HS-5 (cell line): Measurements from ENCODE around the gene CKMT2.
"Not testable (repeated sequence)": the region's sequence is repeated elsewhere in the genome, so short reads cannot be mapped to it uniquely, and the experiment has no call there.

Source experiments
- DNase-seq: peaks from one replicate; pipeline ENCODE4 v3.0.0-alpha.2; 2012; ENCODE audit warnings: low read depth

Gene CKMT2

DNA sequence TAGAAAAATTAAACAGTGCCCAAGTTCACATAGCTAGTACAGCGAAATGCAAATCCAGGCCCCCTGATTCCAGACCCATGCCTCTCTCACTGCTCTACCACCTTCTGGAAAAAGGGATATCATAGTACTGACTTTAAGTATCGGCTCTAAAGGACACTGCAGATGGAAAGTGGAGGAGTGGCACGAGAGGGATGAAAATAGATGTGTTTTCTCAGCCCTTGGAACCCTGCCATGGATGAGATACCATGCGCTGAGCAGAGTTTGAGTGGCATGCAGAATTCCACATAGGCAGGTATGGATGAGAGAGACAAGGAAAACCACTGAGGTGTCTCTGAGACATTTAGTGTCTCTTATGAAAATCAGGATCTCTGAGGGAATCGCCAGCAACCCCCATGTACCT is 18.8 kb downstream of the CKMT2 start:
- DNase-seq = no peak

DNA sequence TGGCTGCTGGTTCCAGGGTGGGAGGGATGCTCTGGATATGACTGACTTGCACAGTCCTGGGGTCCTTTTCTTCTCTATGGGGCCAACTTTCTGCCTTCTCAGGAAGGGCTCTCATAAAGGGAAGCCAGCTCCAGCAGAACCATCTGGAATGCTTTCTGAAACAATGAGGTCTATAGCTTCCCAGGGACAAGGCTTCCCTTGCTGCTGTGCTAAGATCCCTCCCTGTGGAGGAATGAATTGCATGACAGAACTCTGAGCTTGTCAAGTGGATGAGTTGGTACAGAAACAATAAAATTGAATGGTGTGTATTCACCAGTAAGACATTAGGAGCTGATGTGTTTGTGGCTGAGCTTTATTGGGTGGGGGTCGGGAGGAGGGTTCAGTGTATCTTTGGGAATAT is 19.8 kb downstream of the CKMT2 start:
- DNase-seq = no peak

DNA sequence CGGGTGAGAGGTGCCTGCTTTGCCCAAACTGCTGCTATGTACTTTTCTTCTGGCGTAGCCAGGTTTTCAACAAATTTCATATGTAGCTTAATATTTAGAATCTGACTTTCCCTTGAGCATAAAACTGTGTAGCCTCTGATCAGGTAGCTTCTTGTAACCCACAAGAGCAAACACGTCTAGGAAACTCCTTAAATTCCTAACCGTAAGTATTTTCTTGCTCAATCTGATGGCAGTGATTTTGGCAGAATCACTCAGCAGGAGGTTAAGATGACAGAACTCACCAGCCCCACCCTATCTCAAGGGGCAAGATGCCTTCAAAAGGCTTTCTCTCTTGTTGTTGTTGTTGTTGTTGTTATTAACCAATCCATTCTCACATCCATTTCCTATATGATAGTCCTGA is 20.8 kb downstream of the CKMT2 start:
- no peak for DNase-seq

DNA sequence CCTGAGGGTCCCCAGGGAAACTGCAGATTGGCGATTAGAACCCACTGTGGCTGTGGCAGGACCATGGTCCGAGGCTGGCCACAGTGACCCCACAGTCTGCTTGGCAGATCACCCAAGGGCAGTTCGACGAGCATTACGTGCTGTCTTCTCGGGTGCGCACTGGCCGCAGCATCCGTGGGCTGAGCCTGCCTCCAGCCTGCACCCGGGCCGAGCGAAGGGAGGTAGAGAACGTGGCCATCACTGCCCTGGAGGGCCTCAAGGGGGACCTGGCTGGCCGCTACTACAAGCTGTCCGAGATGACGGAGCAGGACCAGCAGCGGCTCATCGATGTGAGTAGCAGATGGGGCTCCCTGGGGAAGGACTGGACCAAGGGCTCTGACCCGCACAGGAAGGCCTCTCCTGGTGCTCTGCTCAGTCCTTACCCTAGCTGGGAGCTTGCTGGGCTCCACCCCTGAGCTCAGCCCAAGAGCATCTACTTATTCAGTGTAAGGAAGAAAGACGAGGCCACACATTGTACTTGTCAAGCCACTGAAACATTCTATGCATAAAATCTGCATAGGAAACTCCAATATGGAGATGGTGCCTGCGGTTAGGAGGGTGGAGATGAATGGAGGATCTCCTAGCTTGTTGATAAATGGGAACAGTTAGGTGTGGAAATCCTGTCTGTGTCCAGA is 21.9 kb downstream of the CKMT2 start:
- DNase-seq = no peak

DNA sequence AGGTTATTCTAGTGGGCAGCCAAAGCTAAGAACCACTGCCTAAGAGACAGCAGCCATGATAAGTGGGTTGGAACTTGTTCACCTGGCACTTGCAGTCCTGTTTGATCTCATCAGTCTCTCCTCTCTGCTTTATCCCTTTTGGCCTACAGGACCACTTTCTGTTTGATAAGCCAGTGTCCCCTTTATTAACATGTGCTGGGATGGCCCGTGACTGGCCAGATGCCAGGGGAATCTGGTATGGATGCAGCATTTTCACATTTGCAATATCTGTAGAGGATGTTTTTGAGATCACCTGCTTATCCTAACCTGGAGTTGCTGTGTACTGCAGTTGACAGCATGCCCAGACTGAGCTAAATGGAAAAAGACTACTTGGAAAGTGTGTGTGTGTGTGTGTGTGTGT is 23.6 kb downstream of the CKMT2 start:
- no peak for DNase-seq

DNA sequence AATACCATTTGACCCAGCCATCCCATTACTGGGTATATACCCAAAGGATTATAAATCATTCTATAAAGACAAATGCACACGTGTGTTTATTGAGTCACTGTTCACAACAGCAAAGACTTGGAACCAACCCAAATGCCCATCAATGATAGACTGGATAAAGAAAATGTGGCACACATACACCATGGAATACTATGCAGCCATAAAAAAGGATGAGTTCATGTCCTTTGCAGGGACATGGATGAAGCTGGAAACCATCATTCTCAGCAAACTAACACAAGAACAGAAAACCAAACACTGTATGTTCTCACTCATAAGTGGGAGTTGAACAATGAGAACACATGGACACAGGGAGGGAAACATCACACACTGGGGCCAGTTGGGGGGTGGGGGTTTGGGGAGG is 29.7 kb downstream of the CKMT2 start:
- DNase-seq = not testable (repeated sequence)

DNA sequence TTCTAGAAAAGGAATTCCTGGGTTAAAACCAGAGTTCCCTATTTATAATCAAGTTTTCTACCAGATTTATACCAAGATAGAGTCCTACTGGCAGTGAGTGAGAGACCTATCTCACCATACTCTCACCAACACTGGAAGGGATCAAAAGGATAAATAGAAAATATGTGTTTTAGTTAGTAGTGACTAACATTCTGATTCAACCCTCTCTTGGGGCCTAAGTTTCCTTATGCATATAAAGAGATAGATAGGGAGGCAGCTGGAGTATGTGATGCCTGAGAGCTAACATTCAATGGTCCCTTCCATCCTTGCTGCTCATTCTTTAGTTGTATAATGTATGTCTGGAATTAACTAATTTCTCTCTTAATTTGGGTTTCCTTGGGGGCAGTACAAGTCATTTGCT is 32.0 kb downstream of the CKMT2 start:
- DNase-seq = no peak

DNA sequence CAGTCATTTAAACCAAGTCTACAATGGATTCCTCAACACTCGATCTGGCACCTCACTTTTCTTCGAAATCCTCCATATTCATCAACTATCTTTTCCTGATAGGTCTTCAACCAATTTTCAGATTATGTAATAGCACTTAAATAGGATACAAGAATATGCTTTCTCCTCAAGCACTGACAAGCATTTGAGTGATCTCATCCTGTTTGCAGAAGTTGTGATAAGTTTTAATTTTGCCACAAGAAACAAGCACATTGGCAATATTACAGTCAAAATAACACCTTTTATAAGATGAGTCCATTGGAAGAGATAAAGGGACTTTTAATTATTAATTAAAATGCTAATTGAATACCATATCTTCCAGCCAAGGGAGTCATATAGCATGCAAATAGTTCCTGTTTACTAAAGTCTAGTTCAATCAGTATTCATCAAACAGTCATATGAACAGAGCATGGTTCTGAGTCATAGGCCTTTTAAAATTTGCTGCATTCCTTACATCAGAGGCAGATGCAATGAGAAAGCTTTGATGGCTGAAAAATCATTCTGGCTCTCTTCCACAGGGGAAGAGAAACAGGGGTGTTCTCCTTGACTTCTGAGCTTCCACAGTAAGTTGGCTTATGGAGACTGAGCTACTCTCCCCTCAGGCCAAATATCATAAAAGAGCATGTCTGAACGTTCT is 35.5 kb downstream of the CKMT2 start:
- peak; percentile 68 for DNase-seq

DNA sequence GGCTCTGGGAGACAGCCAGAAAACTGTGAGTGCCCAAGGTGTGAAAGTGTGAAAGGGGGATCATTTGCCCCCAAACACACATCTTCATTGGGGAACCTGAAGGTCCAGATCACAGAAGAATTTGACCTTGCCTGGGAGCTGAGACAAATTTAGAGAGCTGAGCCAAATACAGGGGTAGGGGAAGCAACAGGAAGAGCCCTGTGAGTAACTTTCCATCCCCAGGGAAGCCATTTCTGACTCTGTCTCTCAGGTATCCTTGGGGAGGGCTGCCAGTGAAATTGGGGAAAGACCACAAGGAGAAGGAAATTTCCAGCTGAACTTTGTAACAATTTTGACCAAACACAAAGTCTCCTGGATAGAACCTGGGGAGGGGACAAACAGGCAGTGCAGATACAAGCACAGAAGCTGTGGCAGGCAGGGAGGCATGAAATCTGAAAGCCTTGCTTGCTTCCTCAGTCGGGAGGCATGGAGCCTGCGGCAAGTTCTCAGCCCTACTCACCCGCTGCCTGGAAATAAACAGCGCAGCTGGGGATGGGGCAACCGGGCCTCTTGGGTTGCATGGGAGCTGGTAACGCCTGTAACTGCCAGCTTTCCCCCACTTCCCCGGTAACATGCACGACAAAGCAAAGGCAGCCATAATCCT is 36.8 kb downstream of the CKMT2 start:
- DNase-seq = no peak

DNA sequence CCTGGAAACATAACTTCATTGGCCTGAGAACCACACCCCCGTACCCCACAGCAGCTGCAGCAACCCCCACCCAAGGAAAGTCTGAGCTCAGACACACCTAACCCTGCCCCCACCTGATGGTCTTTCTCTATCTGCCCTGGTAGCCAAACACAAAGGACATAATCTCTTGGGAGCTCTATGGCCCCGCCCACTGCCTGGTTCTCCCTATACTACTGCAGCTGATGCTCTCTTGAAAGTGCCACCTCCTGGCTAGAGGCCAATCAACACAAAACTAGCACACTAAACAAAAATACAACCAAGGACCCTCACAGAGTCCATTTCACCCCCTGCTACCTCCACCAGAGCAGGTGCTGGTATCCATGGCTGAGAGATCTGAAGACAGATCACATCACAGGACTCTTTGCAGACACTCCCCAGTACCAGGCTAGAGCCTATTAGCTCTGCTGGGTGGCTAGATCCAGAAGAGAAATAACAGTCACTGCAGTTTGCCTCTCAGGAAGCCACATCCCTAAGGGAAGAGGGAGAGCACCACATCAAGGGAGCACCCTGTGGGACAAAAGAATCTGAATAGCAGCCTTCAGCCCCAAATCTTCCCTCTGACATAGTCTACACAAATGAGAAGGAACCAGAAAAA is 37.4 kb downstream of the CKMT2 start:
- not testable (repeated sequence) for DNase-seq

DNA sequence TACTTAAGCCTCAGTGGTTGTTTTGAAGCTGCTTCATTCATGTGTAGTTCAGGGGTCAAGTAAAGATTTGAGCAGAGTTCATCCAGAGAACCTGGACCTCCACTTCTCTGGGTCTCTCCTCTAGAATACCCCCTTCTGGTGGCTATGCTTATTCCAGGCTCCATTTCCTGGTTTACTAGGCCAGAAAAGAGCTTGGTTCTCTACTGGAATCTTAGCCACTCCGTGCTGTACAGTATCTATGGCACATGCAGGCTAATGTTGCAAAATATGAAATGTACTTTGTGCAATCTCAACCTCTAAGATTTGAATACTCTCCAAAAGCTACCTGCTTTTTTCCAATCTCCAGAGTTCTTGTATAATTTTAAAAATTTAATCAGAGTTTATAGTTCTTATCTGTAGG is 50.9 kb downstream of the CKMT2 start:
- DNase-seq = no peak

DNA sequence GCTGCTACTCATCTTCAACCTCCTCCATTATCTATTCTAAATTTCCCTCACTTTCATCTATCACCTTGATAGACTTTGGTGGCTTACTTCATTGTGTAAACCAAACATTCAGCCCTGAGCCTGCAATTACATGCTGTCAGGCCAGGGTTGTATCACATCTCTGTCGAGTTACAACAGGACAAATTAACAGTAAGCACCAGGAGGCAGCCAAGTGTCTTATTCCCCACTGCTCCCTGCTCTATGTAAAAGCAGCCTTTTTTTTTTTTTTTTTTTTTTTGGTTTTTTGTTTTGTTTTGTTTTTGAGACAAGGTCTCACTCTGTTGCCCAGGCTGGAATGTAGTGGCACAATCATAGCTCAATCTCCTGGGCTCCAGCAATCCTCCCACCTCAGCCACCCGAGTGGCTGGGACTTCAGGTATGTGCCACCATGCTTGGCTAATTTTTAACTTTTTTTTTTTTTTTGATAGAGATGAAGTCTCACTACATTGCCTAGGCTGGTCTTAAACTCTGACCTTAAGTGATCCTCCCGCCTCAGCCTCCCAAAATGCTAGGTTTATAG is 53.0 kb downstream of the CKMT2 start:
- no peak for DNase-seq

DNA sequence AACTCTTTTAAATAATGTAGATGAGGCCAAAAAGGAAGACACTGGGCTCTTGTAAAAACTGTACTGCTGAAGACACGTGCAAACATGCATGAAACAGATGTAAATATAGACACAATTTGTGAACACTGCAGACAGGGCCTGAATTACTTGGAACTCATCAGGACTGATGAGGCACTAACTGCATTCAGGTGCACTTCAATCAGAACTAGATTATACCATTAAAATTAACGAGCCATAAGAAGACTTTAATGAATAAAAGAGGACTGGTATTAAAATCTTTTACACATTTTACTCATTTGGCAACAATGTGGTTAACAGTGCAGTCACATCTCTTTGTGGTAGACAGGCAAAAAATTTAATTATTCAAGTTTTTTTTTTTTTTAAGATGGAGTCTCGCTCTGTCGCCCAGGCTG is 54.9 kb downstream of the CKMT2 start:
- no peak for DNase-seq

DNA sequence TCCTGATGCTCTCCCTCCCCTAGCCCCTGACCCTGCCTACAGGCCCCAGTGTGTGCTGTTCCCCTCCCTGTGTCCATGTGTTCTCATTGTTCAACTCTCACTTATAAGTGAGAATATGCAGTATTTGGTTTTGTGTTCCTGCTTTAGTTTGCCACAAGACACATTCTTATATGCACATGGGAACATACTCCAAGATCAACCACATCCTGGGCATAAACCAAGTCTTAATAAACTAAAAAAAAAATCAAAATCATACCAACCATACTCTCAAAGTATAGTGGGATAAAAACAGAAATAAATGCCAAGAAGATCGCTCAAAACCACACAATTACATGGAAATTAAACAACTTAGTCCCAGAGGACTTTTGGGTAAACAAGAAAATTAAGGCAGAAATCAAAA is 57.0 kb downstream of the CKMT2 start:
- no peak for DNase-seq

DNA sequence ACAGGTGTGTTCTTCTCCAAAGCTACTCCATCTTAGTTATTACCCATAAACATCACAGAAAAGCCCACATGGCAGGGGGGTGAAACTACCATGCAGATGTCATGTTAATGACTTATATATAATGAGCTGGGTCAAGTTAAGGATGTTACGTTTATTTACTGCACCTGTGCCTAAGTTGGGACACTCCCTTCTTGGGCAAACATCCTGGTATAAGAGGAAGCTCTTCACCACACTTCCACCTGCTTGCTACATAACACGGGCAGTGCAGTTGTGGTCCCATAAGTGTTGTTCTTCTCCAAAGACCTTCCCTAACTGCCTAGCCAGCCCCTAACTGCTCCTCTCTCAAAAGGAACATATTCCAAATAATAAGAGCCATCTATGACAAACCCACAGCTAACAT is 59.0 kb downstream of the CKMT2 start:
- DNase-seq = no peak

DNA sequence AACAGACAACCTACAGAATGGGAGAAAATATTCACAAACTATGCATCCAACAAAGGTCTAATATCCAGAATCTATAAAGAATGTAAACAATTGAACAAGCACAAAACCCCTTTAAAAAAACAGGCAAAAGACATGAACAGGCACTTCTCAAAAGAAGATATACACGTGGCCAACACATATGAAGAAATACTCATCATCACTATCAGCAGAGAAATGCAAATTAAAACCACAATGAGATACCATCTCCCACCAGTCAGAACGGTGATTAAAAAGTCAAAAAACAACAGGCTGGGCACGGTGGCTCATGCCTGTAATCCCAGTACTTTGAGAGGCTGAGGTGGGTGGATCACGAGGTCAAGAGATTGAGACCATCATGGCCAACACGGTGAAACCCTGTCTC is 60.9 kb downstream of the CKMT2 start:
- DNase-seq = not testable (repeated sequence)

DNA sequence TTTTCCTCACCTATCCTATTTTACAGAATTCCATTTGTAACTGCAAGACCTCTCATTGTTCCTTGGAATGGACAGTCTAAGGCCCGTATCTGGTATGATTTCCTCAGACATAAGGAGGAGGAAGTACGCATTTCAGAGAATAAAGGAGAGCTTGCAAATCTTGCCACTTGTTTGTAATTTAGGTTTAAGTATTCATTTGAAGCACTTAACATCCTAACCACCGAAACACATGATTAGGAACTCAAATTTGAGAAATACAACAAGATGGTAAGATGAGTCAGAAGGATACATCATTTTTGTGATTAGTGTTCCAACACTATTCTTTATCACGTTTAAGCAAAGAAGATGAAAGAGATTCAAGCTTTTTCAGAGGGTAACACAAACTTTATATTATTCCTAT is 64.4 kb downstream of the CKMT2 start:
- no peak for DNase-seq

DNA sequence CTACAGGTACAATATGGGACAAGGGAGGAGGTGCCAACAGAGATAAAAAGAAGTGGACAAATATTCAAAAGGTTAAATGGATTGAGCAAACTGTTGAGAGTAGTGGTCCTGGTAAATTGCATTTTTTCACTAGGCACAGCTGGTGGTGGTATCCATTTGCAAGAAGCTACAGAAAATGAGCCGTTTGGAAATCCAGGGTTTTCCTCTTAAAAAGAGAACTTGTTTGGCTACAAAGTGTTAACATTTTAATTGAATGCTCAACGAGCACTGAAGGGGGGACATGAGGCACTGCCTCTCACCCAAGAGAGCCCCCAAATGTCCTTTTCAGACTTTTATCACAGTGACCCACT is 67.8 kb downstream of the CKMT2 start:
- no peak for DNase-seq

DNA sequence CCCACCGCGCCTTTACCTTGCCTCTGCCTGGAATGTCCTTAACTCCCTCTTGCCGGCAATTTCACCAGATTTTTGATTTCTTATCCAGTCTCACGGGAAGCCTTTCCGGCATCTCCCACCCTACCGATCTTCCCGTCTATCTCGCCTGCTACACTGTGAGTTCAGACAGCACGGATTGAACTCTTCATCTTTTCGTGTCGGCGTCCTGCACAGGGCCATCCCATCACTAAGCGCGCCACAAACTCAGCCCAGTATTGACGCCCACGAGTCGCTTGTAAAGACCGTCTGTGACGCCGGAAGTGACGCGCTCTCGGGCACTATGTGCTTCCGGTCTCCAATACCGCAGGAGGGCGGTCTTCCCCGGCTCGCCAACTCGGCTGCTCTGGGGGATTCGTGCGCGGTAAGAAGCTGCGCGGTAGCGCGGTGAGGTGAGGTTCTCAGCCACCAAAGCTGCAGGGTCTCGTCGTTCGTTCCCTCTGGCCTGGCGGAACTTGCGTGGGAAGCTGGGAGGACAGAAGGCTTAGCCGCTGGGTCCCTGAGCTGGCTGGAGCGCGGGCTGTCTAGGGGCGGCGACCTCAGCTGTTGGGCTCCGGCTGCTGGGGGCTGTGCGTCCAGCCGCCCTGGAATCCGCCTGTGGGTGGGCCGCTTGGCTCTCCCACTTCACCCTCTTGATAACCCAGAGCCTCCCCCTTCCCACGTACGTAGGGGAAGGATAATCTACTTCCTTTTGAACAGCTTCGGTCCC is 68.3 kb downstream of the CKMT2 start, which contains the start of gene ZCCHC9:
ZCCHC9 (plus strand) TSS at position 317 of the 745 bp plus-strand sequence. CDS start 3,171 bp downstream, outside the sequence.
- DNase-seq = peak; percentile 77

DNA sequence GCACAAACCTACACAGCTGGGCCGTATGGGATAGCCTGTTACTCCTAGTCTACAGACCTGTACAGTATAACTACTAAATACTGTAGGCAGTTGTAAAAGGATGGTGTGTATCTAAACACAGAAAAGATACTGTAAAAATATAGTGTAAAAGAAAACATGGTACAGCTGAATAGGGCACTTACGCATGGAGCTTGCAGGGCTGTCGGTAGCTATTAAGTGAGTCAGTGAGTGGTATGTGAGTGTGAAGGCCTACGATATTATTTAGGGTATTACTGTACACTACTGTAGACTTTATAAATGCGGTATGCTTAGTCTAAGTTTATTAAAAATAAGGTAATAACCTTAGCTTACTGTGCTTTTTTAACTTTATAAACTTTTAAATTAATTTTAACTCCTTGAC is 69.5 kb downstream of the CKMT2 start:
- DNase-seq = no peak

DNA sequence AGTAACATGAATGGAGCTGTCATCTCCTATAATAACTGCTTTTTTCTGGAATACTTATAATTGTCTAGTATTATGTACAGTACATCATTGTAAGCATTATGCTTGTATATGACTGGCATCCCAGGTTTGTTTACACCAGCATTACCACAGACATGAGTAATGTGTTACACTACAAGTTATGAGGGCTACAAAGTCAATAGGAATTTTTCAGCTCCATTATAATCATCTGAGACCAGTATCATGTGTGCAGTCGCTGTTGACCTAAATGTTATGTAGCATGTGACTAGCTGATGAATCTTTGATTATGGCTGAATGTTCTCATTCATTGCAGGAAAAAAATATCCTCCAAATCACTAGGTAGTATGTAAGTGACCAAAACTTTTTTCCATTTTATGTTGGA is 70.4 kb downstream of the CKMT2 start:
- peak; percentile 76 for DNase-seq

DNA sequence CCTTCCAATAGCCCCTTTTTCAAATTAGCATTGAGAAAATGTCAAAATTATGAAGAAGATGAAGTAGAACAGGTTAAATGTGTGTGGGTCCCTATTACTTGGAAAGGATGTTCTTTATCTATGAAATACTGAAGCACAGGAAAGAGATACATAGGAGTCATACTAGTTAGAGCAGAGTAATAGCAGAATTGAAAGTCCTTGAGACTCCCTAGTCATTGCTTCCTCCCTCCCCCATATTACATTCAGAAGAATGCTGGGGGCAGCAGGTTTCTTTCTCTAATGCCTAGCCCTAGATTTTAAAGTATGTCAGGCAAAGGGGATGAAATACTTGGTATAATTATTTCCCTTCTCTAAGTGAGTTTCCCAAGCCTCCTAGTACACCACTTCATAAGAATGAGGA is 72.7 kb downstream of the CKMT2 start:
- no peak for DNase-seq
